Stimulated activated CD4-positive, alpha-beta T cell treated with anti-CD3 and anti-CD28 coated beads, Interleukin-15, amount 100 ng/mL, for 48 hours (primary cell): ENCODE measurements around the gene TMEM82.
"Not testable (repeated sequence)": the region's sequence is repeated elsewhere in the genome, so short reads cannot be mapped to it uniquely, and the experiment has no call there.

ENCODE experiments used
- DNase-seq, 2 donors: peaks; one replicate each; pipeline ENCODE4 v3.0.0-alpha.2; 2020; ENCODE audit warnings: low read depth in 2 of 2

Gene TMEM82

GRCh38 chr1:15742339-15742801 is at the start of gene TMEM82:
TMEM82 (plus strand) TSS chr1:15742499; CDS start chr1:15742560, 61 bp downstream.
- DNase-seq = no peak

- DNase-seq = no peak
These were observed 48.9 kb upstream of the TMEM82 start for GRCh38 chr1:15693371-15693770.

- no peak for DNase-seq
These were observed 45.3 kb upstream of the TMEM82 start for GRCh38 chr1:15696956-15697521.

- no peak for DNase-seq
These were observed 44.1 kb upstream of the TMEM82 start for GRCh38 chr1:15698201-15698600.

- not testable (repeated sequence) for DNase-seq
These were observed 43.0 kb upstream of the TMEM82 start for GRCh38 chr1:15699321-15699720.

- no peak for DNase-seq
These were observed 41.8 kb upstream of the TMEM82 start for GRCh38 chr1:15700508-15700907.

- no peak for DNase-seq
These were observed 40.5 kb upstream of the TMEM82 start for GRCh38 chr1:15701784-15702183.

- no peak for DNase-seq
These were observed 39.4 kb upstream of the TMEM82 start for GRCh38 chr1:15702722-15703550.

- no peak for DNase-seq
These were observed 38.7 kb upstream of the TMEM82 start for GRCh38 chr1:15703562-15703961.

GRCh38 chr1:15704526-15705183 is 37.6 kb upstream of the TMEM82 start:
- no peak for DNase-seq

GRCh38 chr1:15705184-15705566 is 37.1 kb upstream of the TMEM82 start:
- no peak for DNase-seq

GRCh38 chr1:15706751-15707150 is 35.5 kb upstream of the TMEM82 start:
- no peak for DNase-seq

GRCh38 chr1:15707239-15707925 is 34.9 kb upstream of the TMEM82 start:
- DNase-seq = no peak

GRCh38 chr1:15708486-15709137 is 33.7 kb upstream of the TMEM82 start:
- no peak for DNase-seq

- no peak for DNase-seq
These were observed 33.1 kb upstream of the TMEM82 start for GRCh38 chr1:15709226-15709625.

- no peak for DNase-seq
These were observed 30.1 kb upstream of the TMEM82 start for GRCh38 chr1:15712168-15712567.

GRCh38 chr1:15714406-15715136 is 27.7 kb upstream of the TMEM82 start:
- DNase-seq = no peak

- DNase-seq = no peak
These were observed 24.7 kb upstream of the TMEM82 start for GRCh38 chr1:15717418-15718125.

- DNase-seq = no peak
These were observed 24.1 kb upstream of the TMEM82 start for GRCh38 chr1:15718199-15718601.

- no peak for DNase-seq
These were observed 22.7 kb upstream of the TMEM82 start for GRCh38 chr1:15719381-15720120.
